Measurements from ENCODE around the gene HOXB1.
"Not testable (repeated sequence)": the region's sequence is repeated elsewhere in the genome, so short reads cannot be mapped to it uniquely, and the experiment has no call there.

HOXB1 gene

GRCh38 chr17:48543107-48543853 is 12.5 kb upstream of the HOXB1 start:
- peak; percentile 69 for DNase-seq

GRCh38 chr17:48542698-48543106 is 11.9 kb upstream of the HOXB1 start:
- no peak for DNase-seq

- DNase-seq, result no peak
Measured at GRCh38 chr17:48542114-48542656, 11.4 kb upstream of the HOXB1 start.

- DNase-seq, result peak; percentile 82
Measured at GRCh38 chr17:48541577-48542113, 10.8 kb upstream of the HOXB1 start.

- no peak for DNase-seq
Measured at GRCh38 chr17:48541036-48541576, 10.3 kb upstream of the HOXB1 start.

GRCh38 chr17:48540213-48540612 is 9.4 kb upstream of the HOXB1 start:
- DNase-seq, result peak; percentile 66

GRCh38 chr17:48539177-48539576 is 8.4 kb upstream of the HOXB1 start:
- peak; percentile 86 for DNase-seq

GRCh38 chr17:48537316-48537715 is 6.5 kb upstream of the HOXB1 start:
- no peak for DNase-seq

- DNase-seq, result not testable (repeated sequence)
Measured at GRCh38 chr17:48535793-48536559, 5.2 kb upstream of the HOXB1 start.

- no peak for DNase-seq
Measured at GRCh38 chr17:48532261-48532660, 1.4 kb upstream of the HOXB1 start.

GRCh38 chr17:48530208-48530886 is 464 bp downstream of the HOXB1 start:
- DNase-seq, result no peak

GRCh38 chr17:48529683-48530009 is 1.2 kb downstream of the HOXB1 start:
- DNase-seq, result no peak

GRCh38 chr17:48528936-48529682 is 1.7 kb downstream of the HOXB1 start:
- DNase-seq, result no peak

- no peak for DNase-seq
Measured at GRCh38 chr17:48528153-48528935, 2.5 kb downstream of the HOXB1 start.

- DNase-seq, result no peak
Measured at GRCh38 chr17:48527547-48527932, 3.3 kb downstream of the HOXB1 start.

GRCh38 chr17:48526608-48527546 is 3.9 kb downstream of the HOXB1 start:
- DNase-seq, result no peak

- peak; percentile 40 for DNase-seq
Measured at GRCh38 chr17:48523010-48523409, 7.8 kb downstream of the HOXB1 start.

GRCh38 chr17:48522031-48522653 is 8.7 kb downstream of the HOXB1 start:
- DNase-seq, result peak; percentile 53

- peak; percentile 72 for DNase-seq
Measured at GRCh38 chr17:48520631-48521079, 10.2 kb downstream of the HOXB1 start.
